Hematopoietic multipotent progenitor cell (in vitro differentiated cells): ENCODE data around the gene LCE3A. TPM values are rescaled to one million over a fixed set of nuclear protein-coding genes. Genes with fewer than 3 reads are reported as not detected.
"Not testable (repeated sequence)": the region's sequence is repeated elsewhere in the genome, so short reads cannot be mapped to it uniquely, and the experiment has no call there.

ENCODE experiments used
- DNase-seq, 3 donors: peaks; one replicate each; pipeline ENCODE4 v3.0.0-alpha.2; 2011 to 2015; ENCODE audit warnings: low read depth in 2 of 3, low spot score in 2 of 3
- total RNA-seq: library from RNA; depleted of rRNA; stranded (reverse); fragments of >200 nt; gene quantifications from one replicate; pipeline ENCODE4 v1.2.3, GENCODE V29; 2012

LCE3A gene, protein sequence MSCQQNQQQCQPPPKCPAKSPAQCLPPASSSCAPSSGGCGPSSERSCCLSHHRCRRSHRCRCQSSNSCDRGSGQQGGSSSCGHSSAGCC
- not detected for total RNA-seq

DNA sequence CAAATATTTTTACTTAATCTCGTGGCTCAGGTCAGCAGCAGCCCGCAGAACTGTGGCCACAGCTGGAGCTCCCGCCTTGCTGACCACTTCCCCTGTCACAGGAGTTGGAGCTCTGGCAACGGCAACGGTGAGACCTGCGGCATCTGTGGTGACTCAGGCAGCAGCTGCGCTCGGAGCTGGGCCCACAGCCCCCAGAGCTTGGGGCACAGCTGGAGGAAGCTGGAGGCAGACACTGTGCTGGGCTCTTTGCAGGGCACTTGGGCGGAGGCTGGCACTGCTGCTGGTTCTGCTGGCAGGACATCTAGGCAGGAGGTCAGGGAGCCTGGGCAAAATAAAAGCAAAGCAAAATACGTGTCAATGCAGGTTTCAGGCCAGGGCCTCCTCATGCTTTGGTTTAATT, at the start of gene LCE3A:
Gene LCE3A, minus strand, starts transcription at position 301 of the 400 bp plus-strand sequence. Its CDS starts 0 bp downstream, at position 301.
- DNase-seq: peak in 2 of 3 donors; percentile 33 to 56

DNA sequence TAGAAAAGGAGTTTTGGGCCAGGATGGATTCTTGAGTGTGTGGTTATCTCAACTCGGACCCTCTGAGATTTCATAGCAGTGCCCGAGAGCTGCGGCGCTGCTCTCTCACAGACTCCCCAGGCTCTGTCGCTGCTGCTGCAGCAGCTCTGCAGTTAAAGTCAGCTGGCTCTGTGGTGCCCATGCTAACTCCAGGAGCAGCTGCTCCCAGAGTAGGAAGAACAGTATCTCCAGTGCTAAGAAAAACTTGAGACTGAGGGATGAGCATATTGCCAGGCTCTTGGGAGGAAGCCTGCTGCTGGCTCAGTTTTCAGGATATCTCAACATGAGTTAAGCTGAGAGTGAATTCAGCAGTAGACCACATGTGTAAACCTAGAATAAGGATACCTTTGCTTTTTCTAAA, 44.7 kb upstream of the LCE3A start:
- no peak for DNase-seq

DNA sequence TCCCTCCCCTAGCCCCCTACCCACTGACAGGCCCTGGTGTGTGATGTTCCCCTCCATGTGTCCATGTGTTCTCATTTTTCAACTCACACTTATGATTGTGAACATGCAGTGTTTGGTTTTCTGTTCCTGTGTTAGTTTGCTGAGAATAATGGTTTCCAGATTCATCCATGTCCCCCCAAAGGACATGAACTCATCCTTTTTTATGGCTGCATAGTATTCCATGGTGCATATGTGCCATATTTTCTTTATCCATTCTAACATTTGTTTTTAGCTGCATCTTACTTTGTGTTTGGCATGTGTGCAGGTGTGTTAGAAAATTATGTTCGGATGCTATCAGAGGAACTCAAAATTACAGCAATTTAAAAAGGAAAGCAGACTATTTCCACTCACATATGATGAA, 43.3 kb upstream of the LCE3A start:
- not testable (repeated sequence) for DNase-seq

DNA sequence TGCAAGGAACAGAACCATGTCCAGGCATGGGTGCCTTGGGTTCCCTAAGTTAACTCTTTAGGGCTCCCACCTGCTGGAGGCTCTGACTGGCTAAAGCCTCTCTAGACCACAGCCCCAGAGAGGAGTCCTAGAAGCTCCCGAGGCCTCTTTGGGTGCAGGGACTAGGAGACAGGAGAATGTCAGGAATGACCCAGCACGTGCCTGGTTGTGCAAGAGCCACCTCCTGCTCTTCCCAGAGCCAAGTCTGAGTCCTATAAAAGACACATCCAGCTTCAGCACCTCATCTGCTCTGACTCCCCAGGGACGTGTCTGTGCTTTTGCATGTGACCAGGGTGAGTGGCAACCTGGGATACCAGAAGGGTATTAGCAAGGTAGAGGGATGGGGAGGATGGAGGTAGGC, 40.2 kb upstream of the LCE3A start, which contains the start of gene LCE2D:
Gene LCE2D, plus strand, starts transcription at position 283 of the 400 bp plus-strand sequence. CDS start 726 bp downstream, outside the sequence.
- DNase-seq: no peak

DNA sequence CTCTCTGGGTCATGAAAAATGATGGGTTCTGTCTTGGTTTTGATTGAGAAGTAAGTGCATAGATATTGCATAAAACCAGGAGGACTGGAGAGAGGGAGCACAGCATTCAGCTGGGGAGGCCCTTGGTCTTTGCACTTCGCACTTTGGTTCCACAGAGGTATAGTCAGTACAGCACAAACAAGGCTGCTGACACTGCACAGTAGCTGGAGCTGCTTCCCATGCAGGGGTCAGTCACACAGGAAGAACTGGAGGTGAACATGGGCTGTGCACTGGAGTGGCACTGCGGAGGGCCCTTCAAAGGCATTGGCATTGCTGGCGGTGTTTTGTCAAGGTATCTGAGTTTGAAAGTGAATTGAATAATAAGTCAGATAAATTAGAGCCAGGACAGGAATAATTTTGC, 35.7 kb upstream of the LCE3A start:
- no peak for DNase-seq

DNA sequence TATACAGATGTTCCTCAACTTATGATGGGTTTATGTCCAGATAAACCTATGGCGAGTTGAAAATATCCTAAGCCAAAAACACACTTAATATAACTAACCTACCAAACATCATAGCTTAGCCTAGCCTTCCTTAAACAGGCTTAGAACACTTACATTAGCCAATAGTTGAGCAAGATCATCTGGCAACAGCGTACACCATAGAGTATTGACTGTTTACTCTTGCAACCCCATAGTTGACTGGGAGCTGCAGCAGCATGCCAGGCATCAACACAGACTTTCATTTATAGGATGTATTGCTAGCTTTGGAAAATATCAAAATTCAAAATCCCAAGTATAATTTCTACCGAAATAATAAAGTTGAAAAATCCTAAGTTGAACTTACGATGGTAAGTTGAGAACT, 34.8 kb upstream of the LCE3A start:
- DNase-seq: no peak

DNA sequence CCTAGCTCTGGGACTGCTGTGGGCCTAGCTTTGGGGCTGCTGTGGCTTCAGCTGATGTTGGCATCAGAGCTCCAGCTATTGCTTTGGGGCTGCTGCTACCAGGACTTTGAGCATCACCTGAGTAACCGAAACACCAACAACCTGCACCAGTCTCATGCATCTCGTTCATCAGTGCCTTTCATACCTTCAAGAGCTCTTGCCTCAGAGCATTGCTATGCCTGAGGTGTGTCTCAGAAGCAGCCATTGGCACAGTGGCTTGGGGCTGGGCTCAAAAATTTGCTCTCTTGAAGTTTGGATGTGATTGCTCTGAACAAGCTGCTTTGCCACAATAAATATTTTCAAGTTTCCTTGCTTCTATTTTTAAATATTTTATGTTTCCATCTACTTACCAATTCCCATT, 33.6 kb upstream of the LCE3A start:
- DNase-seq: no peak

DNA sequence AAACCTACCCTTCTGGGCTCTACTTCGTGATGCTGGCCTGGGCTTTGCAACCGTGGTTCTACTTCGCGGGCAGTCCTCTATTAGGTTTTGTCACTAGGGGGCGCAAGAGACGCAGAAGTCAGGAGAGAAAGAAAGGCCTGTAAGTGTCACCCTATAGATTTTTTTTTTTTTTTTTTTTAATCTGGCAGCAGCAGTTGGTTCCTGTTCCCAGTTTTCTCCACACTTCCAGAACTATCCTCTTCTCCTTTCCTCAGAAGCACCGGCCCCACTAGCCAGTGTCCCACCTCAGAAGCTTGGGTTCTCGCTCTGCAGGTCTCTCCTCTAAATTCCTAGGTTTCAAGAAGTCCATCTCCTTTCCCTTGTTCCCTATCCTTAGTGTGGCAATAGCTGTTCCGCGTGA, 31.2 kb upstream of the LCE3A start:
- peak; percentile 4 to 71 (median 46) for DNase-seq

DNA sequence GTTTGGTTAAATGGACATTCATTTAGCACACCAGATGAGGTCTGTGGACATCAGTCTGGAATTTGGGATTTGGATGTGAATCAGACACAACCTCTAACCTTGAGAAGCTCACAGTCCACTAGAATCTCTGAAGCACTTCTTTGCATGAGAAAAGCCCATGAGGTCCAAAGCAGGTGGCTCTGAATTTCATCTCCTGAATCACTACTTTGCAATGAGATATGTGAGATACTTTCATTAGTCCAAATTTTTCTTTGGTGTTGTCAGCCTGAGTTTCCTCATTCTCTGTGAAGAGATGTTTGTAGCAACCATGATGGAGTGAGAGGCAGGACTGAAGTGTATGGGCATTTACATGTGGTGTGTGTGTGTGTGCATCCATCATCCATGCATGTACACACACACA, 23.8 kb upstream of the LCE3A start:
- no peak for DNase-seq

DNA sequence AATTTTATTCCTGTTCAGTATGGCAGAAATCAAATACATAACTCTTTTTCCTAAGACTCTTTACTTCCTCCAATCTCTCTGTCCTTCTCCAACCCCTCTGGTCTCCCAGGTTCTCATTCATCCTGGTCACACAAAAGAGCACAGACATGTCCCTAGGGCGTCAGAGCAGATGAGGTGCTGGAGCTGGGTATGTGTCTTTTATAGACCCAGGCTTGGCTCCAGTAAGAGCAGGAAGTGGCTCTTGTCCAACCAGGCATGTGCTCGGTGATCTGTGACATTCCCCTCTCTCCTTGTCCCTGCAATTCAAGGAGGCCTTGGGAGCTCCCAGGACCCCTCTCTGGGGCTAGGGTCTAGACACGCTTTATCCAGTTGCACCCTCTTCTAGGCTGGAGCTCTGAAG, 22.2 kb upstream of the LCE3A start:
- no peak for DNase-seq

DNA sequence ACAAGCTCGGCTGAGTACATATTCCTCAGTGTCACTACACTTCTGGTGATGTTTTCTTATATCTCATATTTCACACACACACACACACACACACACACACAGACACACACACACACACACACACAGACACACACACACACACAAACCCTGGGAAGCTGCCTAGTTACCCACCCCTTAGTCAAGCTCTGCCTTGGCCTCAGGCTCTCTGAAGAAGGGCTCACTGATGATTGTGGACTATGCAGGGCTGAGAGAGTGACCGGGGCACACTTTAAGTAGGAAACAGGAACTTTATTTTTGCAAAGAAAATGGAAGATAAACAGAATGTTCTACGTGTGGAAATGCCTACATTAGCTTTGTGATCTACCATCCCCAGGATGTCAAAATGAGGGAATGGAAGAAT, 21.0 kb upstream of the LCE3A start:
- no peak for DNase-seq

DNA sequence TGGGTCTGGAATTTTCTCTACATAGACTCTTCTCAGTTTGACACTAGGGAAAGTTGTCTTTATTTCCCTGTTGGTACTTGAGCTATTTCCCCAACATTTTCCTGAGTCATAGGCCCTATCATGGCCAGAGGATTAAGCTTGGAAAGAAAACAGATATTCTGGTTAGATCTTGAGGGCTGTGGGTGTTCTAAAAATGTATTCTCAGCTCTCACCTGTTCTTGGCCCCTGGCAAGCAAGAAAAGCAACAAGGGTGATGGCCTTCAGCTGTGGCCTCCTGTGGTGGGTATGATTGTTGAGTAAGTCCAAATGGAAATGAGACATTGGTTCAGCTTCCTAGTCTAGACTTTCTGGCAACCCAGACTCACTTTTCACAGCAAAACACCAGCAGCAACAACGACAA, 17.4 kb upstream of the LCE3A start:
- DNase-seq: no peak

DNA sequence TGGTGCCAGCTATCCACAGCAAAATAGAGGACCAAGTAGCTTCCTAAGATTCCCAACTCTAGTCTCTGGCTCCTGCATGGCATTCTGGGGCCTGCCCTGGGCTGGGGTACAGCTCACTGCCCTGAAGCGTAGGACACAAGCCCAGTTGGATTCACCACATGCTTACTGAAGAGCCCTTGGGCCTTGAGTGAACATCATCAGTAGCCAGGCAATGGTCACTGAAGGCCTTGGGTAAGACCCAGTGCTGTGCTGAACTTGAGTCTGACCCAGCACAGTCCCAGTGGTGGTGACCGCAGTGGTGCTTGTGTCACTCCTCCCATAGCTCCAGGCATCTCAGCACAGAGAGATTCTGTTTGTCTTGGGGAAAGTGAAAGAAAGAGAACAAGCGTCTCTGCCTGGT, 7.7 kb upstream of the LCE3A start:
- DNase-seq: no peak

DNA sequence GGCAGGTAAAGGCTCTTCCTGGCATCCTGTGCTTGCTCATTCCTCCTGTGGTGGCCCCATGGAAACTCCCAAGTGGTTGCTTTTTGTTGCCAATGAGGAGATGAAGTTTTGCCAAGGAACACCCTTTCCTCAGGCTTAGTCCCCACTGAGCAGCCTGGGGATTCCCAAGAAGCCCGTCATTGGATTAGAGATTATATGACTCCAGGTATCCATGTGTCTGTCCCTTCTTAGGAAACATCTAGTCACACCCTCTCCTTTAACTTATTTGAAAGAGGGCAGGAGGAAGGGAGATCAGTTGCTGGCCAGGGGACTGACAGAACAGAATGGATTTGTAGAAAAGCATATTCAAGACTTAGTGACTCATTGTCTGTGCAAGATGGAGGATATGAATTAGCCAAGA, 3.8 kb upstream of the LCE3A start:
- DNase-seq: no peak

DNA sequence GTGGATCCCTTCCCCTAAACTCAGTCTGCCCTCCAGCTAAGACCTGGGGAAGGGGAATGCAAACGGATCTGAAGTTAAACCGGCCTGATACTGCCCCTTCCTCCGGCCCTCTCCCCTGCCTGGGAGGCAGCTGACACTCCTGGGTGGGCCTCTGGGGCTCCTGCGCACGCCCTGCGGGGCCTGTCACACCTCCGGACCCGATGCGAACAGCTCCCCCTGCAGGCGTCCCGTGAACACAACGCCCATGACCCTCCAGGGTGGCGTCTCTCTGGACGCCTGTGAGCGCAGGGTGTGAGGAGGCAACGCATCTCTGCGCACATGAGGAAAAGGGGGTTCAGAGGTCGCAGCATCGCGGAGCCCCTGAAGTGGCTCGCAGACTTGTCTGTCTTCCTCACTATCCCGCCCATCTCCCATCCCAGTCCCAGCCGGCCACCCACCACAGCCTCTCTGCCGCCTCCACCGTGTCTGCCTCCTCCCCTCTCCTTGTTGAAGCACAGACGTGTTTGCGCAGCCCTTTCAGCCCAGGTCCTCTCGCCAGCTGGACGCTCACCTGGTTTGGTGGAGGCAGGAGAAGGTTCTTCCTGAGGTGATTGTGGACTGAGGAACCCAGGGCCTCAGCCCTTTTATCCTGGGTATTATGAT, 421 bp upstream of the LCE3A start:
- DNase-seq: peak in 2 of 3 donors; percentile 11 to 27

DNA sequence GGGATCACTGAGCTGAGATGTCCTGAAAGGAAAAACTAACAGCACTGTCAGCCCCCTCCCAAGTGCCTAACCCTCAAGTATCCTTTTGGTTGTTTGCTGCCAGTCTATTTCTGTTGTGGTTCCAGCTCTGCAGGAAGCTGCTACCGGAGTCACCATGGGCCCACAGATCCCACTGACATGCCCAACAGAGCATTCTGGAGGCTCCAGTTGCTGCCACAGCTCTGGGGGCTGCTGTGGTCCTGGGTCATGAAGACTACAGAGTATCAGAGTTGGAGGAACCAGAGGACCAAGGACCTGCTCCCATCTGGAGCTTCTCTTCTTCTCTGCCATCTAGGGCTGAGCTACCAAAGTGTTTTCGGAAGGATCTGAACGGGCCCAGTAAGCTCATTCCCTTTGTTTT, 910 bp downstream of the LCE3A start:
- no peak for DNase-seq

DNA sequence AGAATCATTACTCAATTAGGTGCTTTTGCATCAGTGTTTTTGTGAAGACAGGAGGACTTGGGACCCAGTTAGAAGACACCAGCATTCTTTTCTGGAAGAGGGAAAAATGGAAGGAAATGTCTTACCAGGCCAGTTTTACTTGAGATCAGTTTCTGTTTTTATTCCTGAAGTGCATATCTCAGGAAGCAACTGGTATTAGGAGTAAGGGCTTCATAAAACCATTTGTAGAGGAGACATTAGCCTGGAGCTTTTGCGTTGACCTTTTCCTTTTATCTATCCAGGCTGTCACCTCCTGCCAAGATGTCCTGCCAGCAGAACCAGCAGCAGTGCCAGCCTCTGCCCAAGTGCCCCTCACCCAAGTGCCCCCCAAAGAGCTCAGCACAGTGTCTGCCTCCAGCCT, 9.4 kb downstream of the LCE3A start, which contains the start of gene LCE3B:
Gene LCE3B, plus strand, starts transcription at position 301 of the 400 bp plus-strand sequence. Its CDS starts 0 bp downstream, at position 301.
- DNase-seq: no peak

DNA sequence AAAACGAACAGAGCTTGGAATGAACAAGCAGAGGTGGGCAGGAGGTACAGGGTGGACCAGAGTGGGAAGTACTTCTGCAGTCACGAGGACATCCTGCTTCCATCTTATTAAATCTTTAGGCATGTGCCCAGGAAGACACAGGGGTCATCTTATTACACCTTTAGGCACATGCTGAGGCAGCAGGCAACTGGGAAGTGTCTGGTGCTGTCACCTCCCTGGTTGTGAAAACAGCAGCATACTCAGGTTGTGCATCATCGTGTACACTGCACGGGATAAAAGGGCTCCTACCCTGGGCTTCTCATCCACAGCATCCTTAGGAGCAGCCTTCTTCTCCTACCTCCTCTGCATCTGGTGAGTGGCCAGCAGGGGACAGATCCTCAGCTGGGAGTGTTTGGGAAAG, 23.0 kb downstream of the LCE3A start, which contains the start of gene LCE3C:
Gene LCE3C, plus strand, starts transcription at position 301 of the 400 bp plus-strand sequence. CDS start 498 bp downstream, outside the sequence.
- DNase-seq: no peak

DNA sequence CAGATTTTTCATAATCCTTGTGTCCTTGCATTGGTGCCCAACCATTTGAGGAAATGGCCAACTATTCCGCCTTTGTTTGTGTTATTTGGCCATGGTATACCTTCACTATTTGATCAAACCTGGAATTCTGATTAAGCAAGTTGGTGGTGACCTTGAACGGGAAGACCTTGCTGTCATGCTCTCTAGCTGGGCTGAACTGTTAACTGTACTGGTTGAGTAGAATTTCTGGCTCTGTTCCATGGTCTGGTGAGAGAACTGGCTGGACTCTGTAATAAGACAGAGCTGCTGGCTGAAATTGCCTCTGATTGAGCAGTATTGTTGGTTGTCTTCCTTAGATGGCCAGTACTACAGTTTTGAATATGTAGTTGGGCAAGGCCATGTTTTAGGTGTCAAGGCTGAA, 25.9 kb downstream of the LCE3A start:
- no peak for DNase-seq

DNA sequence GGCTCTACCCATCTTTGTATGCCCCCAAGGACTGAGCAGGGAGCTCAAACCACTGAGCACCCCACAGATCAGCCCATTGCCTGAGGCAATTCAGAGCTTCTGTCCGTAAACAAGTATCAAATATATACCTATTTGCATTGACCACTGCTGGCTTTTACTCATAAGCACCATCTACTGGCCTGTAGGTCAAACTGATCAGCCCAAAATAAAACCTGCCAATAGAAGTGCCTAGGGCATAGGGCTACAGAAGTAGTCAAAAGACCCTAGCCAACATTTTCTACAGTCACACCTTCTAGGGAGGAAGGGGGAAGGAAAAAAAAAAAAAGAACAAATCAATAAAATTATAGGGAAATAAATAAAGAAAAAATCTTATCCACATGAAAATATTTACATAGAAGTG, 37.3 kb downstream of the LCE3A start:
- DNase-seq: no peak

DNA sequence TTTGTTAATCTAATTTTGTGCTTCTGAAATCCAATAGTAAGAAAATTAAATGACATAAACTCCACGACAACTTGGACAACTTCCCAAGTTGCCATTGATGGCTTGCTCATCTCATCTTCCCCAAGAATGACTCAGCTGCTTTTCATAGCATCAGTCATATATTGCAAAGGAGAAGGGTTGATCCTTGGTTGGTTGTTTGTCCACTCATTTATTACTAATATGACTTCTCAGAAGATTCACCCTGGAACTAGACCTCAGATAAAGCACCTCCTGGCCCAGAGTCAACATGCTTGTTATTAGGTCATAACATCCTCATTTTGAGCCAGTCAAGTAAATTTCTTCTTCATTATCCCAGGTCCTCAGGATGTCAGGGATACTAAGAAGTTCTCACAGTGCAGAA, 40.3 kb downstream of the LCE3A start:
- no peak for DNase-seq

DNA sequence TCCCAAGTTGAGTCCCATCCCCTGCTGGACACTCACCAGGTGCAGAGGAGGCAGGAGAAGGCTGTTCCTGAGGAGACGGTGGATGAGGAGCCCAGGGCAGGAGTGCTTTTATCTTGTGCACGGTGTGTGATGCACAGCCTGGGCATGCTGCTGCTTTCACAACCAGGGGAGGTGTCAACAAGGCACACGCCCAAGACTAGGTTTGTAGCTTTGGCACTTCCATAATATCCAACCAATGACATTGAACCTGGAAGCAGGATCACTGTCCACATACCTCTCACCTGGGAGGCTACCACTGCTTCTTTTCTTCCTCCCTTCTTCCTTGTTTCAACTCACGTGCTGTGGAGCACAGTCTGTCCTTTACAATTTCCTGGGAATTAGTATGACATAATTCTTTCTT, 42.5 kb downstream of the LCE3A start, which contains the start of gene LCE3D:
Gene LCE3D, minus strand, starts transcription at position 84 of the 400 bp plus-strand sequence. CDS start 580 bp downstream, outside the sequence.
- DNase-seq: no peak
